Breast epithelium (tissue), 4 donors: Measurements from ENCODE around the gene RAB22A. TPM values are rescaled to one million over a fixed set of nuclear protein-coding genes. Genes with fewer than 3 reads are reported as not detected.
"Not testable (repeated sequence)": the region's sequence is repeated elsewhere in the genome, so short reads cannot be mapped to it uniquely, and the experiment has no call there.

ENCODE experiments used
- DNase-seq, 2 donors: peaks; one replicate each; pipeline ENCODE4 v3.0.0-alpha.2; 2019; ENCODE audit warnings: low spot score in 2 of 2
- H3K27ac ChIP-seq, 2 donors: fragments of 200-600 bp; sonication (generic) in 1 of 2; one replicate each; pipeline ENCODE4 v1.5.1; 2016 to 2019; ENCODE audit warnings: mild to moderate bottlenecking in 1 of 2
- H3K27me3 ChIP-seq, 2 donors: fragments of 200-600 bp; sonication (generic) in 1 of 2; one replicate each; pipeline versions ENCODE4 v1.5.1 to v1.6.0; 2017 to 2019; ENCODE audit warnings: control low read depth in 1 of 2, mild to moderate bottlenecking in 1 of 2
- H3K36me3 ChIP-seq: fragments of 200-600 bp; one replicate; pipeline ENCODE4 v1.5.1; 2019
- H3K4me1 ChIP-seq, 2 donors: fragments of 200-600 bp; sonication (generic); one replicate each; pipeline ENCODE4 v1.5.1; 2016 to 2019; ENCODE audit warnings: control low read depth in 1 of 2
- H3K4me3 ChIP-seq, 3 donors: fragments of 200-600 bp; sonication (generic); 1 replicate in 2 of 3; 2 replicates in 1 of 3; pipeline ENCODE4 v1.5.1; 2016 to 2019; ENCODE audit warnings: mild to moderate bottlenecking in 3 of 3, moderate library complexity in 2 of 3
- H3K9me3 ChIP-seq, 2 donors: fragments of 200-600 bp; sonication (generic) in 1 of 2; one replicate each; pipeline ENCODE4 v1.5.1; 2016 to 2019; ENCODE audit warnings: control low read depth in 1 of 2
- POLR2A ChIP-seq: fragments of 450-650 bp; IDR thresholded peaks from one replicate; pipeline ENCODE4 v1.6.1; 2016; ENCODE audit warnings: antibody characterized with exemption, mild to moderate bottlenecking, moderate library complexity
- POLR2AphosphoS5 ChIP-seq, 3 donors: sonication (generic); formaldehyde crosslinking; IDR thresholded peaks; one replicate each; pipeline ENCODE4 v1.6.1; 2017; ENCODE audit warnings: antibody characterized with exemption in 3 of 3
- intact Hi-C: fragments of 100-400 bp; cut with DNase I; formaldehyde crosslinking; loops from one replicate; pipeline ENCODE4 v1.15.1; 2023; ENCODE audit warnings: low total_unique reads
- total RNA-seq, 3 donors: library from RNA; depleted of rRNA; stranded (reverse); fragments of >200 nt; gene quantifications; one replicate each; pipeline ENCODE4 v1.1.0, GENCODE V29; 2016
- TF ChIP-seq, protein P1 (sequence below), 3 donors: fragments of 450-650 bp; IDR thresholded peaks; one replicate each; pipeline ENCODE4 v1.5.1; 2016 to 2017; ENCODE audit warnings: antibody characterized with exemption in 3 of 3, mild to moderate bottlenecking in 3 of 3, moderate library complexity in 3 of 3

Gene RAB22A
- total RNA-seq, 3 donors from 2014 or later: 17.7 to 22.4 (median 22.2) TPM

DNA sequence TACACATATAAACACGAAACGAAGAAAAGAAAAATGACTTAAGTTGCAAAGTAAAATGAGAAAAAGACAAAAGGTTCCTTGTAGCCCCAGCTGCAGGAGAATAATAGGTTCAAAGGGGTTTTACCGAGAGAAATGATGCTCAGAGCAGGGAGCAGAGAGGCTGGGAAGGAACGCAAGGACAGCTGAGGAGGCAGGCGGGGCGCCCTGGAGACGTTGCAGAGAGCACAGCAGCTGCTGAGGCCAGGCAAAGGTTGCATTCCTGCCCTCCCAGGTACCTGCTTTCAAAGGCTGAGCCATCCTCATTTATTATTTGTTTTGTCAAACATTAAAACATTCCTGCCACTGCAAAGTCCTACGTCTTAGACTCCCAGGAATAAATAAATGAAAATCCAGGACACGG lies 63.3 kb downstream of the RAB22A start:
- Histone ChIP-seq H3K27me3 (no peaks in the 10 kb centered on the region), H3K4me1 (no peaks in the 10 kb centered on the region), H3K9me3 (no peaks in the 10 kb centered on the region), H3K36me3 (no peaks in the 10 kb centered on the region), H3K27ac (no peak overlapping the region), H3K4me3 (no peak overlapping the region)
- intact Hi-C loops: loop anchor here (10.0 kb wide), 1 partner anchor 318 kb away; no protein-coding TSS in a partner anchor
- DNase-seq: no peak
- TF ChIP-seq POLR2A (no peak), POLR2AphosphoS5 (IDR thresholded peaks at IDR 0.05) (no peak)
- TF ChIP-seq, protein P1, sequence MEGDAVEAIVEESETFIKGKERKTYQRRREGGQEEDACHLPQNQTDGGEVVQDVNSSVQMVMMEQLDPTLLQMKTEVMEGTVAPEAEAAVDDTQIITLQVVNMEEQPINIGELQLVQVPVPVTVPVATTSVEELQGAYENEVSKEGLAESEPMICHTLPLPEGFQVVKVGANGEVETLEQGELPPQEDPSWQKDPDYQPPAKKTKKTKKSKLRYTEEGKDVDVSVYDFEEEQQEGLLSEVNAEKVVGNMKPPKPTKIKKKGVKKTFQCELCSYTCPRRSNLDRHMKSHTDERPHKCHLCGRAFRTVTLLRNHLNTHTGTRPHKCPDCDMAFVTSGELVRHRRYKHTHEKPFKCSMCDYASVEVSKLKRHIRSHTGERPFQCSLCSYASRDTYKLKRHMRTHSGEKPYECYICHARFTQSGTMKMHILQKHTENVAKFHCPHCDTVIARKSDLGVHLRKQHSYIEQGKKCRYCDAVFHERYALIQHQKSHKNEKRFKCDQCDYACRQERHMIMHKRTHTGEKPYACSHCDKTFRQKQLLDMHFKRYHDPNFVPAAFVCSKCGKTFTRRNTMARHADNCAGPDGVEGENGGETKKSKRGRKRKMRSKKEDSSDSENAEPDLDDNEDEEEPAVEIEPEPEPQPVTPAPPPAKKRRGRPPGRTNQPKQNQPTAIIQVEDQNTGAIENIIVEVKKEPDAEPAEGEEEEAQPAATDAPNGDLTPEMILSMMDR (IDR thresholded peaks at IDR 0.05): no peak

DNA sequence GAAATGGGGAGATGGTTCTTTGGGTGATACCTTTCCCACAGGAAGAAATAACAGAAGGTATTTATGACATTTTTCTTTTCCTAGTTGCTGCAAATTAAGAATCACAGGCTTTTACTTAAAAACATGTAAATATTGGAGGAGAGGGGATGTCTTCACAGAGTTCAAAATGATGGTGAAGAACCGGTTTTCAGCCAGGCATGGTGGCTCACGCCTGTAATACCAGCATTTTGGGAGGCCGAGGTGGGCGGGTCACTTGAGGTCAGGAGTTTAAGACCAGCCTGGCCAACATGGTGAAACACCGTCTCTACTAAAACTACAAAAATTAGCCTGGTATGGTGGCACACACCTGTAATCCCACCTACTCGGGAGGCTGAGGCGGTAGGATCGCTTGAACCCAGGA lies 63.8 kb downstream of the RAB22A start:
- H3K27ac ChIP-seq, H3K9me3 ChIP-seq, DNase-seq, H3K27me3 ChIP-seq, H3K36me3 ChIP-seq, H3K4me3 ChIP-seq, H3K4me1 ChIP-seq: not testable (repeated sequence)
- intact Hi-C loops: loop anchor here (10.0 kb wide), 1 partner anchor 318 kb away; no protein-coding TSS in a partner anchor

DNA sequence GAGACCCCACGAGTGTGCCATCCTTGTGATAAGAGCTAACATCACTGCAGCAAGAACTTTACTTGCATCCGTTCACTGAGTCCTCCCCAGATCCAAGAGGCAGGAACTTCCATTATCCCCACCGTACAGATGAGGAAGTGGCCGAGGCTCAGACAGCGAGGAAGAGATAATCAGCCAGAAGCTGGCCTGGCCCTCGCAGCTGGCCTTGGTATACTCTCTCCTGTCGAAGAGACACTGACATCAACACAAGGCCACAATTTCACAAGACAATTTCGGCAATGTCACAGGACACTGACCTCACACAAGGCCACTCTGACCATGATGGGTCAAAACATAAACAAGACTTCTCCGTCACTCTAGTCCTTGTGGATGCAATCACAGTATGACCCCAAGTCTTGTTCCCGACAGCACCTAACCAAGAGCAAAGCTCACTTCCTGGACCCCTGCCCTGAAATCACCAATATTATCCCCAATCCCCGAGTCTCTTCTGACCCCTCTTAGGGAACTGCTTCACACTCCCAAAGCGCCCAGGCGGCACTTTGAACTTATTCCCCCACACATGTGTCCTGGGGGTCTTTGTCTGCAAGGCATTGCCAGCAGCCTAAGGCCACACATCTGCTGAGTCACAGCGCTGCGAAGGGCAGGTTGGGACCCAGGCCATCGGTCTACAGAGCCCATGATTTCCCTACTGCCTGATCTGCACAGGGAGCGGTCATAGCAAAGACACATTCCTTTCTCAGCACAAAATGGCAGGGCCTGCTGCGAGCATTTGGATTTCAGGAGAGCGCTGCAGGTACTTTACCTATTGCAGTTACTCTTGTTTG lies 64.7 kb downstream of the RAB22A start:
- no peak overlapping the region for H3K4me3 ChIP-seq
- TF ChIP-seq, protein P1 (IDR thresholded peaks at IDR 0.05): no peak
- TF ChIP-seq POLR2A: no peak
- TF ChIP-seq POLR2AphosphoS5 (IDR thresholded peaks at IDR 0.05): no peak
- DNase-seq: no peak
- intact Hi-C loops: loop anchor here (10.0 kb wide), 1 partner anchor 319 kb away; no protein-coding TSS in a partner anchor
- no peaks in the 10 kb centered on the region for H3K4me1 ChIP-seq
- no peaks in the 10 kb centered on the region for H3K27me3 ChIP-seq
- no peak overlapping the region for H3K27ac ChIP-seq
- H3K36me3 ChIP-seq: no peaks in the 10 kb centered on the region
- H3K9me3 ChIP-seq: no peaks in the 10 kb centered on the region

DNA sequence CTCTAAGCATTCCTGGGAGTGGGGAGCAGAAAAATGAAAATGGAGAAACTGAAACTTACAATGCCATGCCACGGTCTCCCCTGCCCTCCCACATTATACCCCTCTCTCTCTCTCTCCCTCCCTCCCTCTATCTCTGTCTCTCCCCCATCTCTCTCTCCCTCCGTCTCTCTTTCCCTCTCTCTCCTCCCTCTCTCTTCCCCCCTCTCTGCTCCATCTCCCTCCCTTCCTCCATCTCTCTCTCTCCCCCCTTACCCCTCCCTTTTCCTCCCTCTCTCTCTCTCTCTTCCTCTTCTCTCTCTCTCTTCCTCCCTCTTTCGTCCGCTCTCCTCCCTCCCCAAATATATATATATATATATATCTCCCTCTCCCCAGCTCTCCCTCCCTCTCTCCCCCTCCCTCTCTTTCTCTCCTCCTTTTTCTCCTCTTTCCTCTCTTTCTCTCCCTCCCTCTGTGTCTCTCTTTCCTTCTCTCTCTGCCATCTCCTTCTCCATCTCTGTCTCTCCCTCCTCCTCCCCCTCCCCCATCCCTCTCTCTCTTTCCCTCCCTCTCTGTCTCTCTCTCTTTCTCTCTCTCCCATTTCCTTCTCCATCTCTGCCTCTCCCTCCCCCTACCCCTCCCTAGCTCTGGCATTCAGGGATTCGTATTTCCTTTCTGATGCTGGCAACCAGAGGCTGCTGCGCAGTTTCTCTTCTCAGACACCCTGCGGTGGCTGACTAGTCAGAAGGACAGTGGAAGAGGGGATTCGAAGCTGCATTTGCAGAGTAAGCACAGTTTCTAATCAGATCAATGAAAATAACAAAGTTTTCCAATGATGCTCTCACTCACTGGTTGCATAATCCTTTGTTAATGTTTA lies 65.6 kb downstream of the RAB22A start:
- H3K27me3 ChIP-seq: no peaks in the 10 kb centered on the region
- DNase-seq: no peak
- no peak overlapping the region for H3K27ac ChIP-seq
- TF ChIP-seq POLR2AphosphoS5 (IDR thresholded peaks at IDR 0.05): no peak
- TF ChIP-seq, protein P1 (IDR thresholded peaks at IDR 0.05): no peak
- no peak for TF ChIP-seq POLR2A
- H3K36me3 ChIP-seq: no peaks in the 10 kb centered on the region
- H3K4me1 ChIP-seq: no peaks in the 10 kb centered on the region
- intact Hi-C loops: loop anchor here (10.0 kb wide), 1 partner anchor 320 kb away; no protein-coding TSS in a partner anchor
- H3K4me3 ChIP-seq: no peak overlapping the region
- no peaks in the 10 kb centered on the region for H3K9me3 ChIP-seq

DNA sequence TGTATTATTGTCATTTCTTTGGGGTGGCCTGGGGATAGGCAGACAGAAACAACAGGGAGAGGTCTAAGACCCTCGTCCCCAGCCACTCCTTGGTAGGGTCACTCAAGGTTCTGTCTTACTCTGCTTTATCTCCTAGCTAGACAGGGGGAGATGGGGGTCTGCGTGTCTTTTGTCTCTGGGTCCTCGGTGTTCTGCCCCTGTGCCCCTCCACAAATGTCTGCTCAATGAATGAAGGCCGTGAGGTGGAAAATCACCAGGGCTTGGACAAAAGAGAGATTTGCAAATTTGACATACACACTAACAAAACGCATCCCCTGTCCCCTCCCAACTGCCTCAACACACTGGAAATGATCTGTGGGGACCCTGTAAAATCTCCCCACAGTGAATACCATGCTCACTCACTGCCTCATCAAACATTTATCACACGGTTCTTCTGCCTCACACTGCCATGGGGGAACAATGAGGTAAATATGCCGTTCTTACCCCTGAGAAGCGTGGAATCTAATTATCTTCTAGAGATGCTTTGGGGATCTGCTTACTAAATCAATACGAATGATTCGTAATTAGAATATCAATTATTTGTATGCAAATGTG lies 66.3 kb downstream of the RAB22A start:
- intact Hi-C loops: loop anchor here (10.0 kb wide), 1 partner anchor 321 kb away; no protein-coding TSS in a partner anchor
- Histone ChIP-seq H3K27ac (no peak overlapping the region), H3K4me3 (no peak overlapping the region), H3K27me3 (no peaks in the 10 kb centered on the region), H3K36me3 (no peaks in the 10 kb centered on the region), H3K9me3 (no peaks in the 10 kb centered on the region), H3K4me1 (no peaks in the 10 kb centered on the region)
- no peak for DNase-seq
- TF ChIP-seq, protein P1 (IDR thresholded peaks at IDR 0.05): no peak
- TF ChIP-seq POLR2AphosphoS5 (IDR thresholded peaks at IDR 0.05): no peak
- TF ChIP-seq POLR2A: no peak
